MM.1S (cell line): ENCODE measurements around the gene SPRED2.

Source experiments
- DNase-seq: peaks from one replicate; pipeline ENCODE4 v3.0.0-alpha.2; 2015
- H2AFZ ChIP-seq: fragments of 300-600 bp; sonication (generic); 2 replicates; pipeline ENCODE4 v1.6.0; 2016; ENCODE audit warnings: antibody characterized with exemption, low read length
- H3F3A ChIP-seq: fragments of 300-600 bp; sonication (generic); 2 replicates; pipeline ENCODE4 v1.6.1; 2016; ENCODE audit warnings: mild to moderate bottlenecking, antibody characterized with exemption, low read length, moderate library complexity, mixed read lengths; ENCODE audit not compliant: insufficient read depth
- H3K27ac ChIP-seq: fragments of 300-600 bp; sonication (generic); 2 replicates; pipeline ENCODE4 v1.5.1; 2016; ENCODE audit warnings: mild to moderate bottlenecking, low read length
- H3K27me3 ChIP-seq: fragments of 300-600 bp; sonication (generic); replicated peaks from 2 replicates; pipeline ENCODE4 v1.6.0; 2016; ENCODE audit warnings: low read length; ENCODE audit not compliant: insufficient read depth
- H3K36me3 ChIP-seq: fragments of 300-600 bp; sonication (generic); replicated peaks from 2 replicates; pipeline ENCODE4 v1.6.1; 2016; ENCODE audit warnings: mild to moderate bottlenecking, low read length, mixed read lengths; ENCODE audit not compliant: insufficient read depth
- H3K4me1 ChIP-seq: fragments of 300-600 bp; sonication (generic); 2 replicates; pipeline ENCODE4 v1.6.1; 2016; ENCODE audit warnings: low read length, mixed read lengths
- H3K4me2 ChIP-seq: fragments of 300-600 bp; sonication (generic); 2 replicates; pipeline ENCODE4 v1.6.0; 2016; ENCODE audit warnings: low read depth, low read length
- H3K4me3 ChIP-seq: fragments of 300-600 bp; sonication (generic); 2 replicates; pipeline ENCODE4 v1.5.1; 2016; ENCODE audit warnings: low read length, mixed read lengths
- H3K79me2 ChIP-seq: fragments of 300-600 bp; sonication (generic); 2 replicates; pipeline ENCODE4 v1.6.1; 2016; ENCODE audit warnings: mixed run types, low read length, mixed read lengths
- H3K9ac ChIP-seq: fragments of 300-600 bp; sonication (generic); 2 replicates; pipeline ENCODE4 v1.6.1; 2016; ENCODE audit warnings: low read length, mixed read lengths
- H3K9me2 ChIP-seq: fragments of 300-600 bp; sonication (generic); replicated peaks from 2 replicates; pipeline ENCODE4 v1.6.1; 2016; ENCODE audit warnings: mild to moderate bottlenecking, low read length, mixed read lengths; ENCODE audit not compliant: insufficient read depth
- H3K9me3 ChIP-seq: fragments of 300-600 bp; sonication (generic); replicated peaks from 2 replicates; pipeline ENCODE4 v1.6.1; 2016; ENCODE audit warnings: mild to moderate bottlenecking, low read length, mixed read lengths; ENCODE audit not compliant: insufficient read depth
- H4K20me1 ChIP-seq: fragments of 300-600 bp; sonication (generic); 2 replicates; pipeline ENCODE4 v1.6.1; 2016; ENCODE audit warnings: mild to moderate bottlenecking, low read length, moderate library complexity, mixed read lengths; ENCODE audit not compliant: insufficient read depth
- EZH2 ChIP-seq: fragments of 300-600 bp; sonication (generic); optimal IDR thresholded peaks from 2 replicates; pipeline ENCODE3; 2017; ENCODE audit warnings: low read depth, mild to moderate bottlenecking, antibody characterized with exemption, low read length, mixed read lengths
- EZH2phosphoT487 ChIP-seq: fragments of 300-600 bp; sonication (generic); IDR thresholded peaks from 2 replicates; pipeline ENCODE4 v1.6.1; 2018; ENCODE audit warnings: antibody characterized with exemption, low read length
- TF ChIP-seq, protein P1 (sequence below): fragments of 300-600 bp; sonication (generic); IDR thresholded peaks from 2 replicates; pipeline ENCODE4 v1.5.1; 2016; ENCODE audit warnings: antibody characterized with exemption, low read length, mixed read lengths

SPRED2 gene

DNA sequence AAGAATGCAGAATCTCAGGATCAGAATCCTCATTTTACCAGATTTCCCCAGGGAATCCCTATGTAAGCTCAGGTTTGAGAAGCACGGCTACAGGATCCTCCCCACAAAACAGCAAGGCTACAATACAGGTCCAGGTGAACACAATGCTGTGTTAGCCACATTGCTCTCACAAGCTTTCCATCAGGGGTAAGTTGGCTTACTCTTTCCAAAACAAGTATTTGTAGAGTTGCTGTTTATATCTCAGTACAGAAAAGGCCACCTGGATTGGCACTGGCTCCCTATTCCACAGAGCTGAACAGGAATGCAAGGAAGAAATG is 11.0 kb downstream of the SPRED2 start:
- H3K4me3 ChIP-seq: no peak overlapping the region
- H3K27me3 ChIP-seq: no peaks in the 10 kb centered on the region
- H3F3A ChIP-seq: no peaks in the 10 kb centered on the region
- no peak overlapping the region for H3K9ac ChIP-seq
- H3K4me1 ChIP-seq: peaks cover 6% of the 10 kb centered on the region; the same call in 1 of the 2 replicates
- H4K20me1 ChIP-seq: peaks cover 18% of the 10 kb centered on the region; the same call in 1 of the 2 replicates
- TF ChIP-seq EZH2 (no peak), EZH2phosphoT487 (no peak)
- TF ChIP-seq, protein P1, sequence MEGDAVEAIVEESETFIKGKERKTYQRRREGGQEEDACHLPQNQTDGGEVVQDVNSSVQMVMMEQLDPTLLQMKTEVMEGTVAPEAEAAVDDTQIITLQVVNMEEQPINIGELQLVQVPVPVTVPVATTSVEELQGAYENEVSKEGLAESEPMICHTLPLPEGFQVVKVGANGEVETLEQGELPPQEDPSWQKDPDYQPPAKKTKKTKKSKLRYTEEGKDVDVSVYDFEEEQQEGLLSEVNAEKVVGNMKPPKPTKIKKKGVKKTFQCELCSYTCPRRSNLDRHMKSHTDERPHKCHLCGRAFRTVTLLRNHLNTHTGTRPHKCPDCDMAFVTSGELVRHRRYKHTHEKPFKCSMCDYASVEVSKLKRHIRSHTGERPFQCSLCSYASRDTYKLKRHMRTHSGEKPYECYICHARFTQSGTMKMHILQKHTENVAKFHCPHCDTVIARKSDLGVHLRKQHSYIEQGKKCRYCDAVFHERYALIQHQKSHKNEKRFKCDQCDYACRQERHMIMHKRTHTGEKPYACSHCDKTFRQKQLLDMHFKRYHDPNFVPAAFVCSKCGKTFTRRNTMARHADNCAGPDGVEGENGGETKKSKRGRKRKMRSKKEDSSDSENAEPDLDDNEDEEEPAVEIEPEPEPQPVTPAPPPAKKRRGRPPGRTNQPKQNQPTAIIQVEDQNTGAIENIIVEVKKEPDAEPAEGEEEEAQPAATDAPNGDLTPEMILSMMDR: no peak
- H3K36me3 ChIP-seq: no peaks in the 10 kb centered on the region
- no peak overlapping the region for H3K4me2 ChIP-seq
- H3K9me2 ChIP-seq: no peaks in the 10 kb centered on the region
- no peak overlapping the region for H2AFZ ChIP-seq
- peaks cover 99% of the 10 kb centered on the region for H3K79me2 ChIP-seq
- H3K9me3 ChIP-seq: no peaks in the 10 kb centered on the region
- DNase-seq: no peak
- H3K27ac ChIP-seq: no peak overlapping the region

DNA sequence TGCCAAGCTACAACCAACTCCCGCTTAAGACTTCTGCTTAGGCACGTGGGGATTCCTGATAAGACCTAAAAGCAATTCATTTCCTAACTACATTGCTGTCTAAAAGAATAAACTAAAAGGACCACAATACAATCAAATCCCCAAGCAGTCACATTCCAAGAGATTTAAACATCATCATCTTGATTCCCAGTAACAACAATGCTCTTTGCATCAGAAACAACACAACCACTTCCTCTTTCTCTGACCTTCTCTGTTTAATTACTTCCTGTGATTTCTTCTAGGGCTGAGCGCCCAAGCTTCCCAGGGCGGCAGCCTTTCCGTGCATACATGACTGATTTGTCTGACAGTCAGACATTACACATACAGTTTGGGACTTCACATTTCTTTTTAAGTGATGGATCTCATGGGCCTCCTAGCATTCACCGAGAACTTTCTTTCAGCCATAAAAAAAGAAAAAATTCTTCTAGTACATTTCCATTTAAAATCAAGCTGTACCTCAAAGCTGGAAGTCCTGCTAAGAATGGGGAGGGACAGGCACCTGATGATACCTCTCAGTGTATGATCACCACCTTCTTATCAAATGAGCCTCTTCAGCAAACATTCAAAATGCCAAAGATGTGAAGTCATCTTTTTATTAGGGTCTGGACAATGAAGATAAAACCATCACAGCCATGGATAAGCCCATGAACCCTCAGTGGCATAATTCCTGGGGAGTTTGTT is 11.5 kb downstream of the SPRED2 start:
- H3F3A ChIP-seq: no peaks in the 10 kb centered on the region
- H3K79me2 ChIP-seq: peaks cover 99% of the 10 kb centered on the region
- no peak overlapping the region for H2AFZ ChIP-seq
- H3K27me3 ChIP-seq: no peaks in the 10 kb centered on the region
- H3K4me1 ChIP-seq: peaks cover 6% of the 10 kb centered on the region; the same call in 1 of the 2 replicates
- no peaks in the 10 kb centered on the region for H3K9me3 ChIP-seq
- no peak overlapping the region for H3K4me3 ChIP-seq
- H3K9me2 ChIP-seq: no peaks in the 10 kb centered on the region
- no peaks in the 10 kb centered on the region for H3K36me3 ChIP-seq
- no peak overlapping the region for H3K4me2 ChIP-seq
- TF ChIP-seq, protein P1: no peak
- TF ChIP-seq EZH2: no peak
- TF ChIP-seq EZH2phosphoT487: no peak
- H3K27ac ChIP-seq: no peak overlapping the region
- no peak overlapping the region for H3K9ac ChIP-seq
- DNase-seq: no peak
- H4K20me1 ChIP-seq: peaks cover 23% of the 10 kb centered on the region; the same call in 1 of the 2 replicates

- peaks cover 22% of the 10 kb centered on the region; the same call in 1 of the 2 replicates for H4K20me1 ChIP-seq
These were observed 14.8 kb downstream of the SPRED2 start for GRCh38 chr2:65417509-65418085.

More at GRCh38 chr2:65417509-65418085, 14.8 kb downstream of the SPRED2 start:
- H3K4me2 ChIP-seq: no peak overlapping the region
- no peak overlapping the region for H3K9ac ChIP-seq
- no peaks in the 10 kb centered on the region for H3K36me3 ChIP-seq
- no peaks in the 10 kb centered on the region for H3K9me3 ChIP-seq
- H3K4me1 ChIP-seq: peaks cover 6% of the 10 kb centered on the region; the same call in 1 of the 2 replicates
- H3K4me3 ChIP-seq: no peak overlapping the region
- TF ChIP-seq EZH2phosphoT487 (no peak), EZH2 (no peak)
- TF ChIP-seq, protein P1: no peak
- H2AFZ ChIP-seq: no peak overlapping the region
- H3K9me2 ChIP-seq: no peaks in the 10 kb centered on the region
- no peak overlapping the region for H3K27ac ChIP-seq
- no peak for DNase-seq
- H3K79me2 ChIP-seq: peaks cover 99% of the 10 kb centered on the region
- H3F3A ChIP-seq: no peaks in the 10 kb centered on the region
- no peaks in the 10 kb centered on the region for H3K27me3 ChIP-seq
